Hepatic stellate cell (primary cell): ENCODE measurements around the gene AP2A1.

ENCODE experiments used
- DNase-seq: peaks from one replicate; pipeline ENCODE4 v3.0.0; 2011; ENCODE audit warnings: low spot score

AP2A1 gene

DNA sequence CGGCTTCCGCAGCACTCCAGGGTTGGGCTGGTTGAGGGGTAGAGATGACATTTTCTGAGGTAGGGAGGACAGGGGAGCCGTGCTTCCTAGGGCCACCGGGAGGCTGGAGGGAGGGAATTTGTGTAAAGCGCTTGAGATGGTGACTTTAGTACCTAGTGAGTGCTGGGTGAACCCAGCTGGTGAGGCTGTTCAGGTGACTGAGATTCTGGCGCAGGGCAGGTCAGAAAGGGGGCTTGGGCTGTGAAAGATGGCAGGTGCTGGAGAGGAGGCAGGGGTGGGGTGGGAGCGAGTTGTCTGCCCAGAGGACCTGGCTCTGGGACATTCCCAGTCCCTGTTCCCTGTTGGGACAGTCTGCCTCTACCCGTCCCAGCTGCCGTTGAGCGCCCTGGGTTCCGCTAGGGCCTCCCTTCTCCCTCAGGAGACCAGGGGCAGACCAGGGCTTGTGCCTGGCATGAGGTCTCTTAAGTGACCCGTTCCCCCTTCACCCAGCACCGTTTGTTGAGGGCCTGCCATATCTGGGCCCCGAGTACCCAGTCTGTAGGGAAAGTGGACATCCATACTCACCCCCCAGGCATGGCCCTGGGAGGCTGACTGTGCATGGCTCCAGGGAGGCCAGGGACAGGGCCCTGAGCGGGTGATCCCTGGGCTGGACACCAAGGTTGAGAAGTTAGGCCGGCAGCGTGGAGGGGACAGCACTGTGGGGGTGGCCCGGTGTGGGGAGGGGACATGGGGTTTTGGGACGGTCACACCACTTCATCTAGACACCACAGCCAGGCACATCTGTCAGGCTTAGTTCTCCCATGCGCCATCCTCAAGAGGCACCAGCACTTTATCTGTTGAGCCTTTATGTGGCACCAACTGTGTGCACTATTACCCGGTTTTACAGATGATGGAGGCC, 89.1 kb downstream of the AP2A1 start:
- no peak for DNase-seq

DNA sequence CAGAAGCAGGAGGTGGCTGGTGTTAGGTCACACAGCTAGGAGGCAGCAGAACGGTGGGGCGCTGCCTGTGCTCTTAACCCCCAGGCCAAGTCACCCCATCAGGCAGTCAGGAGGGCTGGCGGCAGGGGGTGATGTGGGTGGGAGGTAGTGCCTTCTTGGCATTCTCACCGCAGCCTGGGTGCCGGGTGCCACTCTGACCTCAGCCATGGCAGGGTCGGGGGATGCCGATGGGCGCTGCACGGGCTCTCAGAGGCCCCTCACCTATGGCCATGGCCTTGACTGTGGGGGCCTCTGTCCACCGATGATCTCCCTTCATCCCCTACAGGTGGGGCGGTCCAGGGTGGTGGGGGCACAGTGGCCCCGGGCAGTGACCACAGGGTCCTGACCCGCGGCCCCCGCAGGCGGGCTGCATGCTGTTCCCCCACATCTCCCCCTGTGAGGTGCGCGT, 89.8 kb downstream of the AP2A1 start:
- no peak for DNase-seq
